HEK293 (cell line): Measurements from ENCODE around the gene PANK3.
A peak's percentile ranks its signal among the peaks of the same experiment; 100 is the strongest.

Experiments
- CTCF ChIA-PET: fragments of 350-600 bp; formaldehyde crosslinking; extraction: SDS; loops from one replicate; lab custom pipeline; 2021; ENCODE audit warnings: antibody characterized with exemption; lab: Yijun Ruan, JAX
- POLR2A ChIA-PET: fragments of 300-600 bp; formaldehyde crosslinking; extraction: SDS; loops from one replicate; lab custom pipeline; 2020; ENCODE audit warnings: antibody characterized with exemption, inconsistent platforms; lab: Yijun Ruan, JAX
- H3K27ac ChIP-seq: fragments of 200-500 bp; sonication (Bioruptor generic); 2 replicates; pipeline ENCODE4 v1.5.1; 2014; ENCODE audit warnings: low read depth, low read length, control low read depth, inconsistent platforms; ENCODE audit errors: extremely low read depth
- H3K36me3 ChIP-seq, 2 experiments: fragments of 200-500 bp in 1 of 2; sonication (Bioruptor generic) in 1 of 2; 1 replicate in 1 of 2; 2 replicates in 1 of 2; pipeline ENCODE4 v1.5.1; 2014 to 2017; ENCODE audit warnings: inconsistent platforms in 2 of 2, low read length in 2 of 2; ENCODE audit not compliant: control insufficient read depth in 2 of 2, insufficient read depth in 1 of 2
- H3K4me1 ChIP-seq: fragments of 200-500 bp; sonication (Bioruptor generic); 2 replicates; pipeline ENCODE4 v1.5.1; 2014; ENCODE audit warnings: mild to moderate bottlenecking, low read length, inconsistent platforms; ENCODE audit not compliant: control insufficient read depth, insufficient read depth
- H3K4me3 ChIP-seq: 2 replicates; pipeline ENCODE4 v1.5.1; 2011; ENCODE audit warnings: low read depth, mild to moderate bottlenecking, control low read depth, low read length, moderate library complexity
- H3K9me3 ChIP-seq: fragments of 200-500 bp; sonication (Bioruptor generic); 2 replicates; pipeline ENCODE4 v1.5.1; 2014; ENCODE audit warnings: low read depth, low read length, inconsistent platforms; ENCODE audit not compliant: control insufficient read depth, insufficient read depth
- INSM2 ChIP-seq: fragments of 450-650 bp; formaldehyde crosslinking; IDR thresholded peaks from 2 replicates; pipeline ENCODE4 v1.5.1; 2016; ENCODE audit warnings: missing biosample characterization, missing genetic modification characterization
- KLF8 ChIP-seq: fragments of 450-650 bp; formaldehyde crosslinking; IDR thresholded peaks from 2 replicates; pipeline ENCODE4 v1.5.1; 2016; ENCODE audit warnings: missing biosample characterization, missing genetic modification characterization
- RBAK ChIP-seq: fragments of 450-650 bp; formaldehyde crosslinking; IDR thresholded peaks from 2 replicates; pipeline ENCODE4 v1.5.1; 2016; ENCODE audit warnings: missing biosample characterization, missing genetic modification characterization
- SP7 ChIP-seq: fragments of 450-650 bp; formaldehyde crosslinking; IDR thresholded peaks from 2 replicates; pipeline ENCODE4 v1.5.1; 2016; ENCODE audit warnings: missing biosample characterization, missing genetic modification characterization
- TSHZ1 ChIP-seq: fragments of 450-650 bp; formaldehyde crosslinking; IDR thresholded peaks from 2 replicates; pipeline ENCODE4 v1.5.1; 2016; ENCODE audit warnings: missing biosample characterization, missing genetic modification characterization, borderline replicate concordance
- YY2 ChIP-seq: fragments of 450-650 bp; formaldehyde crosslinking; IDR thresholded peaks from 2 replicates; pipeline ENCODE4 v1.5.1; 2016; ENCODE audit warnings: missing biosample characterization, missing genetic modification characterization
- ZBTB10 ChIP-seq: fragments of 450-650 bp; formaldehyde crosslinking; IDR thresholded peaks from 2 replicates; pipeline ENCODE4 v1.5.1; 2016; ENCODE audit warnings: missing biosample characterization, missing genetic modification characterization
- ZBTB17 ChIP-seq: fragments of 450-650 bp; formaldehyde crosslinking; IDR thresholded peaks from 2 replicates; pipeline ENCODE4 v1.5.1; 2016; ENCODE audit warnings: missing biosample characterization, missing genetic modification characterization
- ZBTB20 ChIP-seq: fragments of 450-650 bp; formaldehyde crosslinking; IDR thresholded peaks from 2 replicates; pipeline ENCODE4 v1.5.1; 2016; ENCODE audit warnings: missing biosample characterization, missing genetic modification characterization
- ZBTB7A ChIP-seq: fragments of 450-650 bp; formaldehyde crosslinking; IDR thresholded peaks from 2 replicates; pipeline ENCODE4 v1.5.1; 2016; ENCODE audit warnings: low read depth, missing biosample characterization, missing genetic modification characterization
- ZFP3 ChIP-seq: fragments of 450-650 bp; formaldehyde crosslinking; IDR thresholded peaks from 2 replicates; pipeline ENCODE4 v1.5.1; 2016; ENCODE audit warnings: low read depth, missing biosample characterization, missing genetic modification characterization
- ZNF132 ChIP-seq: fragments of 450-650 bp; formaldehyde crosslinking; IDR thresholded peaks from 2 replicates; pipeline ENCODE4 v1.5.1; 2017; ENCODE audit warnings: missing biosample characterization, missing genetic modification characterization, borderline replicate concordance
- ZNF133 ChIP-seq: fragments of 450-650 bp; formaldehyde crosslinking; IDR thresholded peaks from 2 replicates; pipeline ENCODE4 v1.5.1; 2016; ENCODE audit warnings: missing biosample characterization, missing genetic modification characterization
- ZNF239 ChIP-seq: fragments of 450-650 bp; formaldehyde crosslinking; IDR thresholded peaks from 2 replicates; pipeline ENCODE4 v1.5.1; 2016; ENCODE audit warnings: missing biosample characterization, missing genetic modification characterization
- ZNF324 ChIP-seq: fragments of 450-650 bp; formaldehyde crosslinking; IDR thresholded peaks from 2 replicates; pipeline ENCODE4 v1.5.1; 2016; ENCODE audit warnings: missing biosample characterization, missing genetic modification characterization
- ZNF350 ChIP-seq: fragments of 450-650 bp; formaldehyde crosslinking; IDR thresholded peaks from 2 replicates; pipeline ENCODE4 v1.5.0; 2017; ENCODE audit warnings: missing biosample characterization, mild to moderate bottlenecking, missing genetic modification characterization
- ZNF366 ChIP-seq: fragments of 450-650 bp; formaldehyde crosslinking; conservative IDR thresholded peaks from 2 replicates; pipeline ENCODE4 v1.5.1; 2016; ENCODE audit warnings: missing biosample characterization, missing genetic modification characterization
- ZNF391 ChIP-seq: fragments of 450-650 bp; formaldehyde crosslinking; IDR thresholded peaks from 2 replicates; pipeline ENCODE4 v1.5.1; 2016; ENCODE audit warnings: low read depth, missing biosample characterization, missing genetic modification characterization, borderline replicate concordance
- ZNF473 ChIP-seq: fragments of 450-650 bp; formaldehyde crosslinking; IDR thresholded peaks from 2 replicates; pipeline ENCODE4 v1.5.1; 2017; ENCODE audit warnings: missing biosample characterization, missing genetic modification characterization
- ZNF518A ChIP-seq: fragments of 450-650 bp; formaldehyde crosslinking; conservative IDR thresholded peaks from 2 replicates; pipeline ENCODE4 v1.5.1; 2016; ENCODE audit warnings: low read depth, missing biosample characterization, missing genetic modification characterization
- ZNF549 ChIP-seq: fragments of 450-650 bp; IDR thresholded peaks from 2 replicates; pipeline ENCODE4 v1.5.1; 2018; ENCODE audit warnings: missing biosample characterization, missing genetic modification characterization, mild to moderate bottlenecking, inconsistent platforms, moderate library complexity
- ZNF561 ChIP-seq: fragments of 450-650 bp; IDR thresholded peaks from 2 replicates; pipeline ENCODE4 v1.5.1; 2018; ENCODE audit warnings: missing biosample characterization, missing genetic modification characterization, borderline replicate concordance
- ZNF677 ChIP-seq: fragments of 450-650 bp; IDR thresholded peaks from 2 replicates; pipeline ENCODE4 v1.5.0; 2018; ENCODE audit warnings: missing biosample characterization, mild to moderate bottlenecking, missing genetic modification characterization, moderate library complexity

PANK3 gene

GRCh38 chr5:168578538-168579487 is at the start of gene PANK3:
TSS of gene PANK3 (minus strand) at chr5:168579368. CDS start at chr5:168579283, 85 bp downstream.
- H3K9me3 ChIP-seq, result no peaks in the 10 kb centered on the region
- ChIA-PET POLR2A (interaction anchor here (0.8 to 1.2 kb wide), 6 partner anchors 9 to 287 kb away, joined by 3 to 4 read pairs (median 4); partner anchors contain the start of gene WWC1), CTCF (no interaction called here)
- H3K4me3 ChIP-seq, result peak within 1 kb of the TSS; percentile 66
- peaks cover 10% of the 10 kb centered on the region for H3K4me1 ChIP-seq
- peaks cover 8 to 11% of the 10 kb centered on the region in 2 experiments; a peak in 2 of 3 replicates for H3K36me3 ChIP-seq
- H3K27ac ChIP-seq, result peak within 1 kb of the TSS; percentile 96
- TF ChIP-seq ZNF366 (tag by site-specific recombination) (peak; percentile 73), ZNF239 (tag by site-specific recombination) (no peak), ZNF677 (tag by site-specific recombination) (0 out of 2 replicates have a peak, but pooled peaks have one; percentile 40), ZNF133 (no peak), ZBTB17 (tag by site-specific recombination) (peak; percentile 37; the same call in 1 of the 2 replicates), ZNF518A (tag by site-specific recombination) (no peak), ZNF324 (peak; percentile 66; the same call in 1 of the 2 replicates), SP7 (no peak; the same call in none of the 2 replicates), ZNF549 (tag by site-specific recombination) (no peak), INSM2 (no peak; the same call in 1 of the 2 replicates), ZBTB10 (tag by site-specific recombination) (0 out of 2 replicates have a peak, but pooled peaks have one; percentile 18), ZFP3 (tag by site-specific recombination) (no peak), ZBTB7A (tag by site-specific recombination) (0 out of 2 replicates have a peak, but pooled peaks have one; percentile 51), YY2 (tag by site-specific recombination) (no peak), ZNF473 (no peak), KLF8 (tag by site-specific recombination) (peak; percentile 55; the same call in 1 of the 2 replicates), ZNF391 (tag by site-specific recombination) (no peak), ZBTB20 (tag by site-specific recombination) (peak; percentile 46; the same call in 1 of the 2 replicates), RBAK (no peak), ZNF561 (tag by site-specific recombination) (peak; percentile 87; the same call in 1 of the 2 replicates), TSHZ1 (no peak), ZNF132 (tag by site-specific recombination) (no peak), ZNF350 (tag by site-specific recombination) (no peak)
